Stimulated activated CD4-positive, alpha-beta T cell treated with anti-CD3 and anti-CD28 coated beads, Interleukin-2, amount 100 ng/mL, for 24 hours (primary cell): ENCODE results near the gene MAP2K5.

Experiments used
- DNase-seq, 2 donors: peaks; one replicate each; pipeline ENCODE4 v3.0.0-alpha.2; 2020

Gene MAP2K5

GRCh38 chr15:67731112-67731721, 188.7 kb downstream of the MAP2K5 start:
- no peak for DNase-seq

DNA sequence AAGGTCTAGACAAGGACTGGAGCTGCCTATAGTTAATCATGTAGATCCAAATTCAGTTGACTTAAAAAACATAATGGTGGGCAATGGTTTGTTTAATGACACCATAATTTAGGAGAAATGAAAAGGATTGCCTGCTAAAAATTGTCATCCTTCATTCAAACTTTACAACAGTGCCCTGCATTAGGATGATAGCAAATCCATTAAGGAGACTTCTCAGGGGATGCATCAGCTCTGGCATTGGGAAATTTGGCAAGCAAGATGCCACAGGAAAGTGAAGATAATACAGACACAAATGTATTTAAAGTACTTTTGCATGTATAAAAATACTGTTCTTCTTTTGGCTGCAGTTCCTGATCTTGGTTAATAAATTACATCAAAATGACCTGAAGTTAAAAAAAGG, 189.7 kb downstream of the MAP2K5 start:
- DNase-seq: no peak

GRCh38 chr15:67732671-67733374, 190.3 kb downstream of the MAP2K5 start:
- DNase-seq: no peak

DNA sequence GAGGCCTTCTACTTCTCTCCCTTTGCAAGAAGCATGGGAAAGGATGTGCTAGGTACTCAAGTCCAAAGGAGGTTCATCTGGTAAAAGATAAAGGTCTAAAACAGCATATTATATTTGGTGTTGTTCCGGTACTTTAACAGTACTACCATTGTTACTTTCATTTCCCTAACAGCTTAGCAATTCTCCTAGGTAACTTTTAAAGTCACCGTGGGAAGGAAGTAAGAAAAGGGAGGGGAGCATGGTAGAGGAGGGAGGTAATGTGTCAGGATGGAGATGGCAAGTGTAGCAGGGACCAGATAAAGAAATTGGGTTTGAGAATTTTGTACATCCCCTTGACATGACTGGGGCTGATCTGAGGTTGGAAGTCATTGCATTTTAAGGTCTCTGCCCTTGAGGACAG, 193.4 kb downstream of the MAP2K5 start:
- DNase-seq: no peak

DNA sequence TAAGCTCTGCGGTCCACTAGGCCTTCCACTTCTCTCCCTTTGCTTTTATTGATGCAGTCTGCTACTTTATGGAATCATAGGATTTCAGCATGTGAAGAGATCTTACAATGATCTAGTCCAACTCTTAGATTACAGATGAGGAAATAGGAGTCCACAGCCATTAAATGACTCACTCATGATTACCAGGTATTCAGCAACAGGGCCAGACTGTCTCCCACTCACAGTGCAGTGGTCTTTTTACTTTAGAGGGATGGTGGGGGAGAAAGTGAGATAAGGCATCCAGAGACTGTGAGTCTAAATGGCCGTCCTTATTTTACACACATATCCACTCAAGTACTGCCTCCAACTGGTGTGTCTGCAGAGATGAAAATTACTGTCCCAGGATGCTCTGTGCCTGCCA, 194.3 kb downstream of the MAP2K5 start:
- DNase-seq: no peak

DNA sequence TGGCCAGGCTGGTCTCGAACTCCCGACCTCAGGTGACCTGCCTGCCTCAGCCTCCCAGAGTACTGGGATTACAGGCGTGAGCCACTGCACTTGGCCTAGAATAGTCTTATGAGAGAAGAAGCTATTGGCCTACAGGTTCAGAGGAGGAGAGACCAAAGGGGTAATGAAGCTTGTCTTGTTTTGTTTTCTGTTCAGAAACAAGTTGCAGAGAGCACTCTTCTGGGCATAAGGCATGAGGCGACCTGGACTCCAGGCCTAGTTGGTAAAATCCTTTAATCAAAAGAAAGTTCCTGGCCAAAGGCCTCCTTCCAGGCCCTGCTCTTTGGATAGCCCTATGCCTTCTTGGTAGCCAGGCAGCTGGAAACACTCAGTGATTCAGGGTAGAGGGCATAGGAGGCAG, 195.6 kb downstream of the MAP2K5 start:
- DNase-seq: no peak

DNA sequence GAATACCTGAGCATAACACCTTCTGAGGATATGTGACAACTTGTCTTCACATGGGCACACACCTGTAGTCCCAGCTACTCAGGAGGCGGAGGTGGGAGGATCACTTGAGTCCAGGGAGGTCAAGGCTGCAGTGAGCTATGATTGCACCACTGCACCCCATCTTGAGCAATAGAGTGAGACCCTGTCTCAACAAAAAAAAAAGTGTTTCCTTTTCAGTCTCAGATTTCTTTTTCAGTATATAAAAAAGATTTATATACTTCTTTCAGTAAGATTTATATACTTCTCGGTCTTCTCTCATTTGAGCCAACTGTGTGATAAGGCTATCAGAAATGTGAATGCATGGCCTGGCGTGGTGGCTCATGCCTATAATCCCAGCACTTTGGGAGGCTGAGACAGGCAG, 197.9 kb downstream of the MAP2K5 start:
- no peak for DNase-seq

- no peak for DNase-seq
Measured at GRCh38 chr15:67741308-67741707, 198.8 kb downstream of the MAP2K5 start.

- no peak for DNase-seq
Measured at GRCh38 chr15:67743558-67743957, 201.1 kb downstream of the MAP2K5 start.

- no peak for DNase-seq
Measured at GRCh38 chr15:67744331-67745072, 202.0 kb downstream of the MAP2K5 start.

- DNase-seq: no peak
Measured at GRCh38 chr15:67745073-67746006, 202.8 kb downstream of the MAP2K5 start.

DNA sequence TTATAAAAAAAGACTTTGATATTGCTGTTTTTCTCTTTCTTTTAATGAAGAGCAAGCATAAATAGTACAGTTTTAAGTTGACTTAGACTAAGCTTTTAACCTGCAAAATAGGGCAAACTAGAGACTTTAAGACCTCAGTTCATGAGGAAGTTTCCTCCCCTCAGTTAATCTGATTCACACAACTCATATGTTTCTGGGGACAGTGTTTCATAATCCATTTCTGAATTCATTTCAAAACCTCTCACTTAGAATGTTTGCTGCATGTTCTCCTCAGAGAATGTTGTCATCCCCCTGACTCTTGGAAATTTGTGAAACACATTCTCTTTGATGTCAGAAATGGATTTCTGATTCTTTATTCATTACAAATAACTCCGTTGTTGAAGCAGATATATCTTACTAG, 203.5 kb downstream of the MAP2K5 start:
- no peak for DNase-seq

GRCh38 chr15:67746450-67746849, 203.9 kb downstream of the MAP2K5 start:
- DNase-seq: no peak

DNA sequence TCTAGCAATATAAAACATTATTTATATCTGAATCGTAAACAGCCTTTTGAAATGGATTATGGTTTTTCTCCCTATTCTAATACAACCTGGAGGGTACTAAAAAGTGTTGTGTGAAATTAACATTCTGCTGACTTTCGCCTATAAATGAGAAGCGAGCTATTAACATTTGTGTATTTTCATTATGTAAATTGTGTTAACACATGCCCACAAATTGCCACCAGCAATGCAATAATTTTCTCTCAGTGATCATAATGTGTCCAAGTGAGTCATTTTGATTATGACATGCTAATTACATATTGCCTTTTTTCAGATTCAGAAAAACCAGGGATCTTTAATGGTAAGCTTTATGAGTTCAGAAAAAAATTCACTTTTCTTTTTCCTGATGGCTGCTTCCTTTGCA, 205.4 kb downstream of the MAP2K5 start:
- DNase-seq: no peak

GRCh38 chr15:67750371-67750770, 207.9 kb downstream of the MAP2K5 start:
- no peak for DNase-seq

DNA sequence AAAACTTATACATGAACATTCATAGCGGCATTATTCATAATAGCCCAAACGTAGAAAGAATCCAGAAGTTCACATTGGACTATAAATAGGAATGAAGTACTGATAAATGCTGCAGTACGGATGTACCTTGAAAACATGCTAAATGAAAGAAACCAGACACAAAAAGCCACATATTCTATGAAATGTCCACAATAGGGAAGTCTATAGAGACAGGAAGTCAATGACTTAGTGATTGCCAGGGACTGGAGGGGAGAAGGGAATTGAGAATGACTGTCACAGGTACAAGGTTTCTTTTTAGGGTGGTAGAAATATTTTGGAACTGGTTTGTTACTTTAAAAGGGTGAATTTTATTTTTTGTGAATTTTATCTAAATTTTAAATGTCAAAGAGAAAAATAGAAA, 211.4 kb downstream of the MAP2K5 start:
- no peak for DNase-seq

GRCh38 chr15:67755264-67755663, 212.8 kb downstream of the MAP2K5 start:
- no peak for DNase-seq

GRCh38 chr15:67755936-67756335, 213.4 kb downstream of the MAP2K5 start:
- DNase-seq: no peak

GRCh38 chr15:67758619-67759300, 216.3 kb downstream of the MAP2K5 start:
- DNase-seq: no peak

GRCh38 chr15:67760901-67761300, 218.4 kb downstream of the MAP2K5 start:
- DNase-seq: no peak

DNA sequence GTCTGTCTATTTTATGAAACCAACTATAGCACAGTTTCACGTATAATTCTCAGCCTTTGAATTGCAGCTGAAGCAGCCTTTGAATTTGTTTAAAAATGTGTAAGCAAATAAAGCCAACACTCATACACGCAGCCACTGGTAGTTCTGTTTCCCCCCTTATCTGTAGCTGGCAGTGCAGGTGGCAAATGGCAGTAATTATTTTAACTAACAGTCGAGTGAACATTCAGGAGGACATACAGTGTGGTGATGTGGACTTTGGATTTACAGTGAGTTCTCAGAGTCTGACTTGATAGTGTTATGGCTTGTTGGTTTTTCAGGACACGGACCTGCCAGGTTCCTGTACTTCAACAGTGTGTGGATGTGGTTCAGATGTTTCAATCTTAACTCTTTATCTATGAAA, 218.8 kb downstream of the MAP2K5 start:
- DNase-seq: no peak

GRCh38 chr15:67762610-67763368, 220.3 kb downstream of the MAP2K5 start:
- DNase-seq: peak; percentile 62 to 63
